ENCODE data around the gene PGBD5.

DNA sequence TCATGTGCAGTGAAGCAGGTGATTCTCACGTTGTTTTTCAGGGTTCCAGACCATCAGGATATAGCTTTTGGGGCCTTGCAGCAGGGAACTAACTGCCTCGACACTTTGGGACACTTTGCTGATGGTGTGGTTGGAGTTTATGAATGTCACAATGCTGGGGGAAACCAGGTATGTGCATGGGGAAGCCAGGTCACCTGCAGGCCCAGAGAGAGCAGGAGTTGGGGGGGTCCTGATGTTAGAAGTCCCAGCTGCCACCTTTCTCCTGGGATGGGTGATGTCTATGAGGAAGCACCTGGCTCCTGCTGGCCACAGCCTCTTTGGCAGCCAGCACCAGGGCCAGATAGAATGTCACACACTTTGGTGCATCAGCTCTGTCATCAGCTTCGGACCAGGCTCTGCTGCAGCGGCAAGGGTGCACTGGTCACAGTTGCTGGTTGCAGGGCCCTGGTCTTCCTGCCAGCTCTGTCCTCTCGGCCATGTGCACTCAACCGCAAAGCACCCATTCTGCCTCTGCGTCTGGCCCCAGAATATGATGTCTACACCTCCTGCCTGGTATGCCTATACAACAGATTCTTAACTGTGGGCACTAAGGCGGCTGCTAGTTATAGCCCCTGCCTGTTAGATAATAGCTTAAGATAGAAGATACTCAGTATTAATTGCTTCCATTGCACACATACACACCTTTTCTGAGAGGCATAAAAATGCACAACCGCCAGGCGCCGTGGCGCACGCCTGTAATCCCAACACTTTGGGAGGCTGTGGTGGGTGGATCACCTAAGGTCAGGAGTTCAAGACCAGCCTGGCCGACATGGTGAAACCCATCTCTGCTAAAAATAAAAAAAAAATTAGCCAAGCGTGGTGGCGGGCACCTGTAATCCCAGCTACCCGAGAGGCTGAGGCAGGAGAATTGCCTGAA lies 160.7 kb downstream of the PGBD5 start:
- TF ChIP-seq, protein P1, sequence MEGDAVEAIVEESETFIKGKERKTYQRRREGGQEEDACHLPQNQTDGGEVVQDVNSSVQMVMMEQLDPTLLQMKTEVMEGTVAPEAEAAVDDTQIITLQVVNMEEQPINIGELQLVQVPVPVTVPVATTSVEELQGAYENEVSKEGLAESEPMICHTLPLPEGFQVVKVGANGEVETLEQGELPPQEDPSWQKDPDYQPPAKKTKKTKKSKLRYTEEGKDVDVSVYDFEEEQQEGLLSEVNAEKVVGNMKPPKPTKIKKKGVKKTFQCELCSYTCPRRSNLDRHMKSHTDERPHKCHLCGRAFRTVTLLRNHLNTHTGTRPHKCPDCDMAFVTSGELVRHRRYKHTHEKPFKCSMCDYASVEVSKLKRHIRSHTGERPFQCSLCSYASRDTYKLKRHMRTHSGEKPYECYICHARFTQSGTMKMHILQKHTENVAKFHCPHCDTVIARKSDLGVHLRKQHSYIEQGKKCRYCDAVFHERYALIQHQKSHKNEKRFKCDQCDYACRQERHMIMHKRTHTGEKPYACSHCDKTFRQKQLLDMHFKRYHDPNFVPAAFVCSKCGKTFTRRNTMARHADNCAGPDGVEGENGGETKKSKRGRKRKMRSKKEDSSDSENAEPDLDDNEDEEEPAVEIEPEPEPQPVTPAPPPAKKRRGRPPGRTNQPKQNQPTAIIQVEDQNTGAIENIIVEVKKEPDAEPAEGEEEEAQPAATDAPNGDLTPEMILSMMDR (IDR thresholded peaks at IDR 0.05), result no peak
- no peak for TF ChIP-seq POLR2A (IDR thresholded peaks at IDR 0.05)
